LNCaP clone FGC (cell line): Measurements from ENCODE around the gene PAK5.

Experiments used
- DNase-seq: peaks from one replicate; pipeline ENCODE4 v3.0.0-alpha.2; 2011; ENCODE audit warnings: low read depth
- H3K4me3 ChIP-seq: 2 replicates; pipeline ENCODE4 v1.5.1; 2011; ENCODE audit warnings: mild to moderate bottlenecking, low read depth, low read length, control low read depth
- CTCF ChIP-seq: IDR thresholded peaks from 2 replicates; pipeline ENCODE4 v1.5.1; 2012; ENCODE audit warnings: mild to moderate bottlenecking; ENCODE audit not compliant: control insufficient read depth, insufficient read depth; ENCODE audit errors: extremely low read depth

Gene PAK5

GRCh38 chr20:9677100-9677623 is 161.7 kb downstream of the PAK5 start:
- TF ChIP-seq CTCF, result no peak
- no peak overlapping the region for H3K4me3 ChIP-seq
- DNase-seq, result no peak

- no peak for TF ChIP-seq CTCF
- no peak for DNase-seq
- H3K4me3 ChIP-seq, result no peak overlapping the region
Measured at GRCh38 chr20:9672981-9673380, 165.9 kb downstream of the PAK5 start.

- TF ChIP-seq CTCF, result no peak
- H3K4me3 ChIP-seq, result no peak overlapping the region
- DNase-seq, result no peak
Measured at GRCh38 chr20:9672027-9672426, 166.8 kb downstream of the PAK5 start.

GRCh38 chr20:9668381-9668780 is 170.5 kb downstream of the PAK5 start:
- no peak for DNase-seq
- no peak overlapping the region for H3K4me3 ChIP-seq
- no peak for TF ChIP-seq CTCF

- no peak for TF ChIP-seq CTCF
- DNase-seq, result no peak
- H3K4me3 ChIP-seq, result no peak overlapping the region
Measured at GRCh38 chr20:9663423-9663822, 175.5 kb downstream of the PAK5 start.

- DNase-seq, result no peak
- no peak for TF ChIP-seq CTCF
- no peak overlapping the region for H3K4me3 ChIP-seq
Measured at GRCh38 chr20:9660236-9660868, 178.5 kb downstream of the PAK5 start.

- no peak for TF ChIP-seq CTCF
- DNase-seq, result no peak
- H3K4me3 ChIP-seq, result no peak overlapping the region
Measured at GRCh38 chr20:9647741-9648140, 191.1 kb downstream of the PAK5 start.
